ENCODE data around the gene TULP4. TPM values are rescaled to one million over a fixed set of nuclear protein-coding genes. Genes with fewer than 3 reads are reported as not detected.

The TULP4 gene
- total and polyA plus RNA-seq, 2 of the 8 experiments (the other 6 are each of a cell fraction or from before 2014, with no cell fraction given), result 7.7 to 51.6 TPM

DNA sequence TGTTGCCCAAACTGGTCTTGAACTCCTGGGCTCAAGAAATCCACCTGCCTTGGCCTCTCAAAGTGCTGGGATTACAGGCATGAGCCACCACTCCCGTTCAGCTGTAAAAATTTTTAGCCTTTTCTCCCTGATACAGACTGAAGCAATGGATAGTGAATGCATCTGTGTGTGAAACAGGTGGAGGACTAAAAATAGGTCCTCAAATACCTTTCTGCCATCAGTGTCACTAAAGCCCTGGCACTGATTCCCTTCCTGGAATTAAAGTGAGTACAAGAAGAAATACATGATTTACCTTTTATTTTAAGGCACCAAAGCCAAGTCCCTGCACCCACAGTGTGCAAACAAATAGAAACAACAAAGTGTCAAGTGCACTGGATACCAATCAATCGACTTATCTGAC, 25.1 kb downstream of the TULP4 start:
- H2BK120ac ChIP-seq (replicated peaks; ENCODE audit: low read depth, low read length), result no peak overlapping the region
- H3K23me2 ChIP-seq (ENCODE audit: low read depth, low read length), result no peaks in the 10 kb centered on the region
- H3K4me3 ChIP-seq (ENCODE audit: extremely low read depth in 1 of 4, insufficient read depth in 2 of 4, low read depth in 3 of 4, low read length in 4 of 4), result no peak overlapping the region
- FAIRE-seq (no peak), DNase-seq (ENCODE audit: low read depth in 1 of 2, low spot score in 2 of 2) (no peak)
- H3K79me1 ChIP-seq (ENCODE audit: low read depth, low read length), result peaks cover 4% of the 10 kb centered on the region; the same call in 1 of the 2 replicates
- no peak overlapping the region for H3K18ac ChIP-seq (ENCODE audit: extremely low read depth, low read length)
- H2AFZ ChIP-seq (ENCODE audit: low read length), result no peak overlapping the region
- H3K79me2 ChIP-seq (ENCODE audit: control insufficient read depth in 1 of 2, insufficient read depth in 2 of 2, low read length in 2 of 2), result peaks cover 0 to 44% of the 10 kb centered on the region in 2 experiments; a peak in 3 of 4 replicates
- H2BK20ac ChIP-seq (ENCODE audit: low read length), result no peak overlapping the region
- no peak overlapping the region for H3K56ac ChIP-seq (replicated peaks; ENCODE audit: insufficient read length, low read depth, low read length)
- H3K9me3 ChIP-seq (ENCODE audit: insufficient read depth in 2 of 2, low read depth in 1 of 2, low read length in 1 of 2), result 0 out of 4 replicates have a peak, but pooled peaks cover 3 to 4% of the 10 kb centered on the region in 2 experiments
- H2BK15ac ChIP-seq (ENCODE audit: low read length), result no peak overlapping the region
- no peak overlapping the region for H3K14ac ChIP-seq (ENCODE audit: insufficient read length)
- no peak overlapping the region; the same call in 1 of the 2 replicates for H2BK12ac ChIP-seq (ENCODE audit: low read depth, low read length)
- H2BK5ac ChIP-seq (ENCODE audit: low read depth, low read length), result no peak overlapping the region
- H3K4me2 ChIP-seq (ENCODE audit: insufficient read depth in 1 of 2, low read depth in 2 of 2, low read length in 2 of 2), result no peak overlapping the region
- no peaks in the 10 kb centered on the region for H3K27me3 ChIP-seq (replicated peaks in 1 of 4; ENCODE audit: control insufficient read depth in 3 of 4, extremely low read depth in 1 of 4, insufficient read depth in 3 of 4, low read length in 3 of 4)
- H3K23ac ChIP-seq (ENCODE audit: insufficient read length), result no peak overlapping the region
- 83% methylated on average over 2 of the region's 2 CpGs; no CpG with 5 or more reads in 1 of the 2 experiments for WGBS, 2 experiments (ENCODE audit: extremely low coverage in 1 of 2, insufficient coverage in 1 of 2, insufficient read length in 1 of 2, insufficient replicate concordance in 2 of 2, low coverage in 1 of 2, low lambda C conversion rate in 2 of 2, missing lambda C conversion rate in 1 of 2)
- peaks cover 8 to 17% (median 15%) of the 10 kb centered on the region in 4 experiments; a peak in 6 of 7 replicates for H3K4me1 ChIP-seq (replicated peaks in 1 of 4; ENCODE audit: control insufficient read depth in 3 of 4, insufficient read depth in 4 of 4, low read length in 3 of 4)
- no peak overlapping the region for H2AK5ac ChIP-seq (ENCODE audit: low read depth, low read length)
- CTCF ChIA-PET (ENCODE audit: partially characterized antibody), result interaction anchor here (1.3 kb wide), 1 partner anchor 116 kb away, joined by 3 read pairs; no protein-coding TSS in a partner anchor
- peaks cover 0 to 2% of the 10 kb centered on the region in 2 experiments for H4K20me1 ChIP-seq (replicated peaks in 1 of 2; ENCODE audit: control insufficient read depth in 1 of 2, insufficient read depth in 2 of 2, low read length in 2 of 2)
- H3K9ac ChIP-seq (replicated peaks in 1 of 4; ENCODE audit: extremely low read depth in 1 of 4, low read depth in 3 of 4, low read length in 3 of 4), result no peak overlapping the region
- 0 out of 8 replicates have a peak, but pooled peaks cover 0 to 3% (median 0%) of the 10 kb centered on the region in 4 experiments for H3K36me3 ChIP-seq (ENCODE audit: control insufficient read depth in 2 of 4, insufficient read depth in 4 of 4, low read length in 3 of 4)
- no peak overlapping the region for H3K4ac ChIP-seq (replicated peaks; ENCODE audit: insufficient read length, low read depth, low read length)
- H4K5ac ChIP-seq (ENCODE audit: insufficient read length, low read depth, low read length), result no peak overlapping the region
- H4K8ac ChIP-seq (ENCODE audit: extremely low read depth, insufficient read depth, low read length), result no peak overlapping the region
- H3K27ac ChIP-seq (ENCODE audit: low read depth, low read length), result no peak overlapping the region
- POLR2A ChIA-PET (ENCODE audit: partially characterized antibody), result no interaction called here
- no peak overlapping the region for H4K91ac ChIP-seq (replicated peaks; ENCODE audit: insufficient read length, low read length)
- TF ChIP-seq SP2 (IDR thresholded peaks at IDR 0.05; ENCODE audit: low read length) (no peak), RBBP5 (IDR thresholded peaks at IDR 0.05; ENCODE audit: borderline replicate concordance, low read depth, low read length) (no peak), NANOG (IDR thresholded peaks at IDR 0.05; ENCODE audit: insufficient read depth, low read depth, low read length, poor library complexity, severe bottlenecking) (no peak), GABPA (IDR thresholded peaks at IDR 0.05; ENCODE audit: borderline replicate concordance, insufficient read depth, low read length) (no peak), CTBP2 (IDR thresholded peaks at IDR 0.05; ENCODE audit: borderline replicate concordance, insufficient read depth, insufficient read length, low read length) (no peak), SUZ12 (IDR thresholded peaks at IDR 0.05; ENCODE audit: low read length) (no peak), SIX5 (IDR thresholded peaks at IDR 0.05; ENCODE audit: low read depth, low read length) (no peak), SP1 (IDR thresholded peaks at IDR 0.05; ENCODE audit: low read depth, low read length) (no peak), SIN3A (conservative IDR thresholded peaks at IDR 0.05 in 1 of 2, IDR thresholded peaks at IDR 0.05 in 1 of 2; ENCODE audit: low read depth in 1 of 2, low read length in 2 of 2) (no peak), SAP30 (IDR thresholded peaks at IDR 0.05; ENCODE audit: insufficient read depth, insufficient replicate concordance, low read length) (no peak), RFX5 (IDR thresholded peaks at IDR 0.05; ENCODE audit: borderline replicate concordance, low read depth, low read length) (no peak)
- TF ChIP-seq, protein P1, sequence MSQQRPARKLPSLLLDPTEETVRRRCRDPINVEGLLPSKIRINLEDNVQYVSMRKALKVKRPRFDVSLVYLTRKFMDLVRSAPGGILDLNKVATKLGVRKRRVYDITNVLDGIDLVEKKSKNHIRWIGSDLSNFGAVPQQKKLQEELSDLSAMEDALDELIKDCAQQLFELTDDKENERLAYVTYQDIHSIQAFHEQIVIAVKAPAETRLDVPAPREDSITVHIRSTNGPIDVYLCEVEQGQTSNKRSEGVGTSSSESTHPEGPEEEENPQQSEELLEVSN (IDR thresholded peaks at IDR 0.05), result no peak
